Measurements from ENCODE around the gene TERF2IP.

DNA sequence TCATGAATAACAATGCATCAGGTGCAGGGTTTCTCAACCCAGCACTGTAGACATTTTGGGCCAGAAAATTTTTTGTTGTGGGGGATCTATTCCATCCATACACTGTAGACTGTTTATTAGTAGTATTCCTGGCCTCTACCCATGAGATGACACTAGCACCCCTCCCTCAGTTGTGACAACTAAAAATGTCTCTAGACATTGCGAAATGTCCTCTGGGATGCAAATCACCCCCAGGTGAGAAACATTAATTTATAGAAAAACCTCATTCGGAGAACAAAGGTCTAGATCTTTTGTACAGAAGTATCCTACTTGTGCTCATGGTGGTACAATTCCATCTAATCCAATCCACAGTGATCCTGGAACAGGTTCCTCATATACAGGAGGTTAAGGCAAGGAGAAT, 28.8 kb upstream of the TERF2IP start:
- TF ChIP-seq CTCF (IDR thresholded peaks at IDR 0.05) (no peak), EZH2phosphoT487 (IDR thresholded peaks at IDR 0.05) (no peak), EZH2 (IDR thresholded peaks at IDR 0.05) (no peak)

All from neural progenitor cell (in vitro differentiated cells).